Stimulated activated effector memory CD8-positive, alpha-beta T cell treated with anti-CD3 and anti-CD28 coated beads, Interleukin-12 subunit alpha, Interleukin-12 subunit beta, amount 100 ng/mL, for 72 hours (primary cell): Measurements from ENCODE around the gene PHACTR3.

Experiments
- ATAC-seq: fragments of 150-1000 bp; cut with Tn5 transposase; 2 replicates; pipeline ENCODE4 v1.10.0; 2021
- DNase-seq, 2 donors: peaks; one replicate each; pipeline ENCODE4 v3.0.0; 2021 to 2022; ENCODE audit warnings: low spot score in 2 of 2
- H3K27ac Mint-ChIP-seq: one replicate; pipeline ENCODE4 v1.8.0; 2022; ENCODE audit warnings: mild to moderate bottlenecking, mixed read lengths
- H3K36me3 Mint-ChIP-seq: one replicate; pipeline ENCODE4 v1.8.0; 2022; ENCODE audit warnings: mild to moderate bottlenecking, mixed read lengths
- H3K4me1 Mint-ChIP-seq: one replicate; pipeline ENCODE4 v1.8.0; 2022; ENCODE audit warnings: mixed read lengths
- H3K4me3 Mint-ChIP-seq: one replicate; pipeline ENCODE4 v1.8.0; 2022; ENCODE audit warnings: mild to moderate bottlenecking, mixed read lengths
- H3K9me3 Mint-ChIP-seq: one replicate; pipeline ENCODE4 v1.8.0; 2022; ENCODE audit warnings: mixed read lengths

The PHACTR3 gene

DNA sequence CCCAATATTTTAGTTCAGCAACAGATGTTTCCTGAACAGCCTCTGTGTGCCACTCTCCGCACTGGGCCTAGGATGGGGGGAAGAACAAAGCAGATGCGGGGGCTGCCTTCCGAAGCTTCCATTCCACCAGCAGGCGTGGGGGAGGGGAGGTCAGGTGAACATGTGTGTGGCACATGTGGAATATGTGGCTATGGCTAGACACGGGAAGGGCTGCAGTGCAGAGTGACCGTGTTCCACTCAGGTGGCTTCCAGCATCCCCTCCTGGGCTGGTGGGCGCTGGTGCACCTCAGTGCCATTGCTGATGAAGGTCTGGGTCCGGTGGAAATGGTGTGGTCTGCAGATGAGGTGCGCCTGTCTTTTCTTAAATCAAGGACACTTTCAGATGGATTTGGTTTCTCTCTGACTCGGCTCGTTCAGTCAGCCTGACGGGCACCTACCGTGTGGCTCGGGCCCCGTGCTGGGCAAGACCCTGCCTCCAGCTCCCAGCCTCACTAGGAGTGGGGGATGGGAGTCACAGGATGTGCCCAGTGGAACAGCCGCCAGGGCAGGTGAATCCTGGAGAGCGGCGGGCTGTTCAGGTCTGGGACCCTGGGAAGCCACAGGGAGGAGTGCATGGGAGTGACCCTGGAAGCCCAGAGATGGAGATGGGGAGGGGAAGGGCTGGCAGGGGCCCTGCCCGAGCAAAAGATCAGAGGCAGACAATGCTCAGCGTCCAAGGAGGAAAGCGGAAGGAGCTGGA lies 218.1 kb downstream of the PHACTR3 start:
- Mint-ChIP-seq H3K27ac (no peak overlapping the region), H3K36me3 (no peaks in the 10 kb centered on the region), H3K4me1 (no peaks in the 10 kb centered on the region), H3K9me3 (no peaks in the 10 kb centered on the region), H3K4me3 (no peak overlapping the region)
- DNase-seq (peak in 1 of 2 donors; percentile 18), ATAC-seq (no peak)

DNA sequence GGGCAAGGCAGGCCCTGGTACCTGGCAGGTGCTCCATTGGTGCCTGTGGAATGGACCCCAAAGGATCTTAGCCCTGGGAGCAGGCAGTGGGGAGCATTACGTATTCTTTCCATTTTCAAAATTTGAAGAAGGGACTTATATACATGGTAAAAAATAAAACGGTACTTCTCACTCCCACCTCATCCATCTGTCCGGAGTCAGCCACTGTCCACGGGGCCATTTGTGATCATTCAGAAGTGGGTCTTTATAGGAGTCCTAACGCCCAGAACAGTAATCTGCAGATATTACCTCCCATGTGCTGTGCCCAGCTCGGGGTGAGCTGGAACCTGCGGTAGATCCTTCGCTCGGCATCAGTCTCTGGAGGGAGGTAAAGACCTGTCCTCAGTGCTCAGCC lies 218.7 kb downstream of the PHACTR3 start:
- H3K9me3 Mint-ChIP-seq: no peaks in the 10 kb centered on the region
- DNase-seq: no peak
- no peak for ATAC-seq
- no peak overlapping the region for H3K4me3 Mint-ChIP-seq
- no peak overlapping the region for H3K27ac Mint-ChIP-seq
- H3K4me1 Mint-ChIP-seq: no peaks in the 10 kb centered on the region
- H3K36me3 Mint-ChIP-seq: no peaks in the 10 kb centered on the region

DNA sequence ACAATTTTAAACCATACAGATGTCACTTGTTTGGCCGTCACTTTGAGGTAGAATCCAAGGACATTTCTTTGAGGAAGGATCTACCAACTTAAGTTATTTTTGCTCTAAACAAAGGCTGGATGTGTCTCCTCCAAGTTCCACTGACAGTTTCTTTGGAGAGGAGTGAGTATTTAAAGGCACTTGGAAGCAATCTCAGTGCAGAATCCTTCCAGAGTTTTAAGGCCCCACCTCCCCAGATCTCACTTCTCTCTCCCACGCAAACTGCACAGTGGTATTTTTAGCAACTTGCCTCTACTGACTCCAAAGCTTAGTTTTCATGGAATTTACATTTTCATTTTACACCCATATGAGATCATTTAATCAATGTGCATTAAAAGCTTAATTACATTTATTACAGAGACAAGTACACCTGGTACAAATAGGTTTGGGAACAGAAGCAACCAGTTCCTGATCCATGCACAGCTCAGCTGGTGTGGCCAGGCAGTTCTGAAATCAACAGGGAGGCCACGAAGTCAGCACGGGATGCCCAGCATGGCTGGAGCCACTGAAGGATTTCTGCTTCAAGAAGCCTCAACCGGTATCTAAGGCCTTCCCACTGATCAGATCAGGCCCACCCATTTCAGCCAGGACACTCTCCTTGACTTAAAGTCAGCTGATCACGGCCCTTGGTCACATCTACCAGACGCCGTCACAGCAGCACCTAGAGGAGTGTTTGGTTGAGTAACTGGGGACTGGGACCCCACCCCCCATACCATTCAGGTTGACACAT lies 219.3 kb downstream of the PHACTR3 start:
- H3K9me3 Mint-ChIP-seq: no peaks in the 10 kb centered on the region
- H3K4me3 Mint-ChIP-seq: no peak overlapping the region
- no peak for DNase-seq
- H3K36me3 Mint-ChIP-seq: no peaks in the 10 kb centered on the region
- H3K4me1 Mint-ChIP-seq: no peaks in the 10 kb centered on the region
- no peak for ATAC-seq
- H3K27ac Mint-ChIP-seq: no peak overlapping the region

DNA sequence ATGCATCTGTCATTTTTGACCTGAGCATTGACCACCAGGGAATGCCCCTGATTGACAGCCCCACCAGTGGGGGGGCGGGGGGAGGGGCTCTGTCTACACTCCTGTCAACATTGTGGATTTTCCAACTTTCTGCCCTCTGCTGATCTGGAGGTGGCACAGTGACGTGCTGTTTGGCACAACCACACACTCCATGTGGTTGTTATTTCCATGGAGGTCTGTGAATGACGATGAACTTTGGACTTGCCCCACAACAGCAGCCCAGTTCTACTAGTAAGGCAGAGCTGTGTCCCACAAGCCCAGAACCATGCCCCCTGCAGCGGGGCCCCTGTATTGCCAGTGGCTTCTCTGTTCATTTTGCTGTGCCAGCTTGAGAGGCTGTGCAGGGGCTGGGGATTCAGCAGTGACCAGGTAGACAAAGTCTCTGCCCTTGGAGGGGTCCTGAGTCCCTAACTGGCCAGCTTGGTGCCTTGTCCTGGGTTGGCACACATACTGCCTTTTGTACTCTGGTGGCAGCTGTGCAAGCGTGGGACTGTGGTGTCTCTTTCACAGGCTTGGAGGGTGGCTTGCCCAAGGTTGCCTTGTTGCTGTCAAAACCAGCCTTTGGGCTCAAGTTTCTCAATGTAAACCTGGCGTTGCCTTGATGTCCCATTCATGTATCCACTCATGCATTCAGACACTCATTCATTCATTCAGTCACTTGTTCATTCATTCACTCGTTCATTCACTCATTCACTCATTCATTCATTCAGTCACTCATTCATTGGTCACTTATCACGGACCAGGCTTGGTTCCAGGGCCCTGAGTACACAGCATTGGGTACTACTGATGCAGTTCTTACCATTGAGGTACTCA lies 220.6 kb downstream of the PHACTR3 start:
- Mint-ChIP-seq H3K4me3 (no peak overlapping the region), H3K27ac (no peak overlapping the region), H3K9me3 (no peaks in the 10 kb centered on the region), H3K36me3 (no peaks in the 10 kb centered on the region), H3K4me1 (no peaks in the 10 kb centered on the region)
- DNase-seq: no peak
- no peak for ATAC-seq

DNA sequence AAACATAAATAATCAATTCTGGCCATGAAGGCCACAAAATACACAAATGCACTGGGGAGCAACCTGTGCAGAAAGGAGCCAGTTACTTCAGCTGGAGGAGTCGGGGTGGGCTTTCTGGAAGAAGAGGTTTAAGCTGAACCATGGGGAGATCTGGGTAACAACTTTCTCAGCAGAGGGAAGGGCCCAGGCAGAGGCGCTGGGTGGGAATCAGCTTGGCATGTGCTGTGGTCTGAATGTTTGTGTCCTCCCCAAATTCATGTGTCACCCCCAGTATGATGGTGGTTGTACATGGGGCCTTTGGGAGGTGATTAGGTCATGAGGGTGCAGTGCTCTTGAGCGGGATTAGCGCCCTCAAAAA lies 221.2 kb downstream of the PHACTR3 start:
- no peak for DNase-seq
- no peaks in the 10 kb centered on the region for H3K36me3 Mint-ChIP-seq
- H3K27ac Mint-ChIP-seq: no peak overlapping the region
- H3K4me3 Mint-ChIP-seq: no peak overlapping the region
- no peaks in the 10 kb centered on the region for H3K9me3 Mint-ChIP-seq
- ATAC-seq: no peak
- no peaks in the 10 kb centered on the region for H3K4me1 Mint-ChIP-seq

DNA sequence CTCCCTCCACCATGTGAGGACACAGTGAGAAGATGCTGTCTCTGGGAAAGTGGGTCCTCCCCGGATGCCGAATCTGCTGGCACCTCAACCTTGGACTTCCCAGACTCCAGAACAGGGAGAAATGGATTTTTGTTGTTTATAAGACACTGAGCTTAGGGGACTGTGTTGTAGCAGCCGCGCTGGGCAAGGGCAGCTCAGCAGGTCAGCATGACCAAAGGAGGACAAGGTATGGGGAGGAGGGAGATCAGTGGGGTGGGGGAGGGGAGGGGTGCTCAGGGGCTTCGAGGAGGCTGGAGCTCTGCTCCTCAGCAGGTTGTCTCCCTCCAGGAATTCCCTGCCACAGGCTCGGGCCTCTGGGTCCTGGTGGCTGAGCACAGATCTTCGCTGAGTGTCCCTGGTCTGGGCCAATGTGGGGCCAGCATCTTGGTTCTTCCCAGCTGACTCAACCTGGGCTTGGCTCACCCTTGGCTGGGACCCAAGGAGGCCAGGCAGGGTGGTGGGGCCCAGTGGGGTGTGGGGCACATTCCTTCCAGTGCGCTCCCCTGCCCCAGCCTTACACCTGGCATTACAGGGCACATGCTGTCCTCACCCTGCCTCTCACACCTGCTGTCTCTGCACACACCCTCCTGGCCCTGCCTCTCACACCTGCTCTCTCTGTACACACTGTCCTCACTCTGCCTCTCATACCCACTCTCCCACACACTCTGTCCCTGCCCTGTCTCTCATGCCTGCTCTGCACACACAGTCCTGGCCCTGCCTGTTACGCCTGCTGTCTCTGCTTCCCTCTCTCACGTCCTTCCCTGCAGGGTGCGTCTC lies 221.8 kb downstream of the PHACTR3 start:
- Mint-ChIP-seq H3K9me3 (no peaks in the 10 kb centered on the region), H3K4me1 (no peaks in the 10 kb centered on the region), H3K27ac (no peak overlapping the region), H3K4me3 (no peak overlapping the region), H3K36me3 (no peaks in the 10 kb centered on the region)
- peak; percentile 22 for ATAC-seq
- DNase-seq: no peak

DNA sequence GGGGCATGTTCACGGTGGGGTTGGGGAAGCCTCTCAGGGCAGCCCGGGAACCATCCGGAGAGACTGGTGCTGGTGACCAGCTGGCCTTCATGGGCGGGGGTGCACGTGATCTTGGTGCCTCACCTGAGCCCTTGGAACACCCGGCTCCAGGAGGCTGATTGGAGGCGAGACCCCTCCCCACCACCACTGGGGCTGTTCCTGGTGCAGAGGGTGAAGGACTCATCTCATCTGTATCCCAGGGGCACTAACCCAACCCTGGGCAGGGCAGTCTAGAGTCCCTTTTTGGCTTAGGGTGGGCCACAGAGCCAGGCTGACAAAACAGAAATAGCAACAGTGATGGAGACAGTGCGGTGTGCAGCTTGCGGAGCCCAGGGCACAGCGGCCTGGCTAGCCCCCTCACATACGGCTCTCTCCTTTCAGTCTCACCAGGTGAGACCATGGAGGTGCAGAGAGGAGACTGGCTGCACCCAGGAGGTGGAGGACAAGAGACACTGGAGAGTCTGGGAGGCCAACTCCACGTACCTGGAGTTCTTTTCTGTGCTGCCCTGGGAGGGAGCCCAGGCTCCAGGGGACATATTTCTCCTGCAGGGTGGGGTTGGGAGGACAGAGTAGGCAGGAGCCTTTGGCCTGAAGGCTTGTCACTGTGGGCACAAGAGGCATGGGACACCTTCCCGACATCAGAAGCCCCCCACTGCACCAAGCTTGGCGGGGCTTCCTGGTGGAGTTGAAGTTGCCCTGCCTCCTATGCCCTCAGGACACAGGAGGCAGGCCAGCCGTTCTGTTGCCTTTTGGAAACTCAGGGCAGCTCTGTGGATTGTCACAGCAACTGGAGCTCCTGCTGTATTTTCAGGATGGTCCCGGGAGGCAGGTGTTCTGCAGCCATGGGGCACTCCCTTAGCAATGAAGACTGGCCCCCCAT lies 223.1 kb downstream of the PHACTR3 start:
- Mint-ChIP-seq H3K27ac (no peak overlapping the region), H3K9me3 (no peaks in the 10 kb centered on the region), H3K4me3 (no peak overlapping the region), H3K4me1 (no peaks in the 10 kb centered on the region), H3K36me3 (no peaks in the 10 kb centered on the region)
- DNase-seq (peak in 1 of 2 donors; percentile 33), ATAC-seq (no peak)

DNA sequence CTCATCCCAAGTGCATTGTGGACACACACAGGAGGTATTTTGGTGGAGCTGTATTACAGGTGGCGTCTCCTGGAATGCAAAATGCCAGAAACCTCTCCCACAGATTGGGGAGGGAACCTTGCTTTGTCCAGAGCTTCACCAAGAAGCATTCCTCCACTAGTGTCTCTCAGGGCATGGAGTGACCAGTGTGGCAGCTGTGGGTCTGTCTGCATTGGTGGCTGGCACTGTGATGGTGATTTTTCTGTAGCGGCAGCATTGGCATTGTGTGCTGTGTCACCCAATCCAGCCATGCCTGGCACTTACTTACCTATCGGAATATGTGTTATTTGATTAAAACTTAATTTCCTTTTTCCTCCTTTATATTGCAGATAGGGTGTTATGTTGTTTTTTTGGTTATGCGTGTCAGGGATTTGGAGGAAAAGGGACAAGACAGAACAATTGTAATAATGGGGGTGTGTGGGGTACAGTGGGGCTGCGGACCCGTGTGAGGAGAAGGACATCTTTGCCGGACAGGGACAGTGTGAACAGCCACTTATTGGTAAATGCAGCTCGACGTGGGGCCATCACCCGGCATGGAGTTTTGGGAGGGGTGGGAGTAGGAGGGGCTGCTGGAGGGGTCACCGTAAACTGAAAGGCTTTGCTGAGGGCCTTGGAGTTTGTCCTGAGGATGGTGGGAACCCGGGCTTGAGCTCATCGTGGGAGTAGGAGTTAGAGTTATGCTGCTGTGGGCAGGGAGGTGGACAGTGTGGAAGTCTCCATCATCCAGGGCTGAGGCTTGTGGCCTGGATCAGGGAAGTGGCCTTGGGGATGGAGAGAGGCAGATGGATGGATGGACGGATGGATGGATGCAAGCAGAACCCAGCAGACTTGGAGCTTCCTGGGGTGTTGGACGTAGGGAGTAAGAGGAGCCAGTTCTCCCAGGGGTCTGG lies 224.0 kb downstream of the PHACTR3 start:
- Mint-ChIP-seq H3K9me3 (no peaks in the 10 kb centered on the region), H3K27ac (no peak overlapping the region), H3K4me1 (no peaks in the 10 kb centered on the region), H3K4me3 (no peak overlapping the region), H3K36me3 (no peaks in the 10 kb centered on the region)
- ATAC-seq (no peak), DNase-seq (peak in 1 of 2 donors; percentile 6)

DNA sequence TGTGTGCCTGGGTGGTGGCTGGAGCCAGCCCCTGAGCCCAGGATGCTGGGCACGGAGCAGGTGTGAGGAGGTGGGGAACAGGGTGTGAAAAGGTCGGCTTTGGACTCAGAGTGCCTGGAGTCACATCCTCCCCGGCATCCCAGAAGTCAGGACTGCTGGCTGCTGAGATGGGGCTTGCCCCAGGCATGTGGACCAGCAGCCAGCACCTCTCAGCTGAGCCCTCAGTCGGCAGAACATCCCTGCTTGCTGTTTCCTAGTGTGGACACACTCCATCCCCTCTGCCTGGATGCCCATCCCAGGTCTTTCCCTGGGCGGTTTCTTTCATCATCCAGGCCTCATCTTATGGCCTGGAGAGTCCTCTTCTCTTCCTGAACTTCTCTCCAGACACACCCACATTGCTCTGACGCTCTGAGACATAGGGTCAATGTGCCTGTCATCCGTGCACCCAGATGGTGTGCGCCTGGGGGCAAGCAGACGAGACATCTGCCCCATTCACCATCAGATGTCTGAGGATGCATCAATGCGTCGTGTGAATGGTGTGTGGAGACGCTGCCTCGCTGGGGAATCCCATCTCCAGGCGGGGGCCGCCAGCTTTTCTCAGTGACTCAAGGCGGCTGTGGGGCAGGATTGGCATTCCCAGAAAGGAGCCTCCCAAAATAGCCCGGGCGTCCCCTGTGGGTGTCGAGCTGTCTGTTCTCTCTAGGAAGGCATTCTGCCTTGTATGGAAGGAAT lies 224.9 kb downstream of the PHACTR3 start:
- no peaks in the 10 kb centered on the region for H3K9me3 Mint-ChIP-seq
- H3K4me1 Mint-ChIP-seq: no peaks in the 10 kb centered on the region
- ATAC-seq: no peak
- H3K4me3 Mint-ChIP-seq: no peak overlapping the region
- H3K27ac Mint-ChIP-seq: no peak overlapping the region
- peak in 1 of 2 donors; percentile 28 for DNase-seq
- no peaks in the 10 kb centered on the region for H3K36me3 Mint-ChIP-seq

DNA sequence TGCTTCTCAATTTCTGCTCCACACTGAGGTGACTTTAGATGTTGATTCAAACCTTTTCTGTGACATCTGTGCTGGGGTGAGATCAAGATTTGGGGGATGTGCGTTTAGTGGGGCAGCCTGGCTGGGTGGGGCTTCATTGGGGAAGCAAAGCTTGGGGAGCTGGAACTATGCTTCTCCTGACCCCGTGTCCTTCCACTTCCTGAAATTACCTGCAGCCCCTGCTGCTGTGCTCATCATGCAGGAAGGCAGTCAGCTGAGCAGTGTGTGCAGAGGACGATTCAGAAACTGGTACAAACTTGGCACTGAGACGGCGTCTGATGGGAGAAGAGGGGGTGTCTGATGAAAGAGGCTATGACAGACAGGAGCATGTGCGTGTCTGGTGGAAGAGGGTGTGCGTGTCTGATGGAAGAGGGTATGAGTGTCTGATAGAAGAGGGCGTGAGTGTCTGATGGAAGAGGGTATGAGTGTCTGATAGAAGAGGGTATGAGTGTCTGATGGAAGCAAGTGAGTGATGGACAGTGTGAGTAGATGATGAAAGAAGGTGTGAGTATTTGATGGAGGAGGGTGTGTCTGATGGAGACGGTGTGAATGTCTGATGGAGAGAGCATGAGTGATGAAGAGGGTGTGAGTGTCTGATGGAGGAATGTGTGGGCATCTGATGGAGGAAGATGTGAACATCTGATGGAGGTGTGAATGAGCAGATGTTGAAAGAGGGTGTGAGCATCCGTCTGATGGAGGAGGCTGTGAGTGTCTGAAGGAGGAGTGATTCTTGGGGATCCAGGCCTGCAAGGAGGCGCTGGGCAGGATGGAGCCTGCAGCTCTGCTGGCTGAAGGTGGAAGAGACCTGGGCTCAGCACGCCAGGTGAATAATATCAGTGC lies 225.7 kb downstream of the PHACTR3 start:
- Mint-ChIP-seq H3K4me1 (no peaks in the 10 kb centered on the region), H3K36me3 (no peaks in the 10 kb centered on the region), H3K27ac (no peak overlapping the region), H3K9me3 (no peaks in the 10 kb centered on the region), H3K4me3 (no peak overlapping the region)
- DNase-seq (peak in 1 of 2 donors; percentile 30), ATAC-seq (no peak)

DNA sequence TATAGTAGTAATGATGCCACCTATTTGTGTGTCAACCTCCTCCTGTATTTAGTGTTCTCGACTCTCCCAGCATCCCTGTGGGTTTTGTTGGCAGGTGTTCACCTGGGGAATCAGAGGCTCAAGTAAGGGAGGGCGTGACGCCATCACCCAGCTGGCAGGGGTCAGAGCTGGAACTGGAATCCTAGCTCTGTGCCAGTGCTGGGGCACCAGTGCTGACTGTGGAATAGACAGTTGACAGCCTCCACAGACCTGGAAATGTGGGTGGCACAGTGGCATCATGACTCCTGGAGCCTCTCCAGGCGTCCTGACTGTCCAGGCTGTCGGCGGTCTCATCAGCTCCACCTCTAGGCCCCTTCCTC lies 226.3 kb downstream of the PHACTR3 start:
- ATAC-seq (no peak), DNase-seq (peak in 1 of 2 donors; percentile 12)
- Mint-ChIP-seq H3K36me3 (no peaks in the 10 kb centered on the region), H3K4me3 (no peak overlapping the region), H3K9me3 (no peaks in the 10 kb centered on the region), H3K27ac (no peak overlapping the region), H3K4me1 (no peaks in the 10 kb centered on the region)
